Activated naive CD8-positive, alpha-beta T cell (primary cell): ENCODE measurements around the gene TNRC18.
"Not testable (repeated sequence)": the region's sequence is repeated elsewhere in the genome, so short reads cannot be mapped to it uniquely, and the experiment has no call there.

Experiments used
- H3K27ac Mint-ChIP-seq: one replicate; pipeline ENCODE4 v1.8.0; 2021; ENCODE audit warnings: mixed read lengths
- H3K27me3 Mint-ChIP-seq: one replicate; pipeline ENCODE4 v1.8.0; 2021; ENCODE audit warnings: mixed read lengths
- H3K36me3 Mint-ChIP-seq: one replicate; pipeline ENCODE4 v1.8.0; 2021; ENCODE audit warnings: mixed read lengths
- H3K4me1 Mint-ChIP-seq: one replicate; pipeline ENCODE4 v1.8.0; 2021; ENCODE audit warnings: low read depth, mixed read lengths
- H3K4me3 Mint-ChIP-seq: one replicate; pipeline ENCODE4 v1.8.0; 2021; ENCODE audit warnings: mild to moderate bottlenecking, mixed read lengths
- H3K9me3 Mint-ChIP-seq: one replicate; pipeline ENCODE4 v1.8.0; 2021; ENCODE audit warnings: low read depth, mixed read lengths

Gene TNRC18

GRCh38 chr7:5384618-5385017 lies 39.0 kb downstream of the TNRC18 start:
- Mint-ChIP-seq H3K27ac (no peak overlapping the region), H3K36me3 (peaks cover 2% of the 10 kb centered on the region), H3K4me3 (no peak overlapping the region), H3K4me1 (peaks cover 25% of the 10 kb centered on the region), H3K9me3 (no peaks in the 10 kb centered on the region), H3K27me3 (no peaks in the 10 kb centered on the region)

- Mint-ChIP-seq H3K9me3 (no peaks in the 10 kb centered on the region), H3K27me3 (no peaks in the 10 kb centered on the region), H3K27ac (no peak overlapping the region), H3K4me1 (peaks cover 25% of the 10 kb centered on the region), H3K4me3 (peak overlapping the region; percentile 46), H3K36me3 (peaks cover 2% of the 10 kb centered on the region)
These were observed 40.1 kb downstream of the TNRC18 start for GRCh38 chr7:5383314-5384098.

DNA sequence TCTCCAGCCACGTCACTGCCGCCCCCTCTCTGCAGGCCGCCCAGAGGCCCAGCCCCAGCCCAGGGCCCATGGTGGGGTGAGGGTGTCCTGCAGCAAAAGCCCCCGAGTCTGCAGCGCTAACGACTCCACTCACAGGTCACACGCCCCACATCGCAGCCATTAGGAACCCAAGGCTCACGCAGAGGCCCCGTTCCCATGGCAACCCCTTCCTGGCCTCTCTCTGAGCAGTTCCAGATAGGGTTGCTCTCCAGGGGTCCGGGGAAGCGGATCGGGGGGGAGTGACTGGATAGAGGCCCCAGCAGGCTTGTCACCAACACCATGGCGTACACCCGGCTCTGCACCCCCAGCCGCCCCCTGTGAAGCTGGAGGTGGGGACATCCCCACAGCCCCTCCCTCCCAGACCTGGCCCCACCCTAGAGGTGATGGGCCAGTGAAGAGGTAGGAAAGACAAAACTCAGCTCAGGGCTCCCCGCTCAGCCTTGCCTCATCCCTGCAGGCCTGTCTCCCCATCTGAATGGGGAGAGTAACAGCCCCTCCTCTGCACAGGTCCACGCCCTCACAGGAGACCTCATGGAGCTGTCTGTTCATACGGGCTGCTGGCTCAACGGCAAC lies 41.2 kb downstream of the TNRC18 start:
- Mint-ChIP-seq H3K4me3 (no peak overlapping the region), H3K9me3 (no peaks in the 10 kb centered on the region), H3K36me3 (peaks cover 4% of the 10 kb centered on the region), H3K27me3 (no peaks in the 10 kb centered on the region), H3K27ac (no peak overlapping the region), H3K4me1 (peaks cover 27% of the 10 kb centered on the region)

DNA sequence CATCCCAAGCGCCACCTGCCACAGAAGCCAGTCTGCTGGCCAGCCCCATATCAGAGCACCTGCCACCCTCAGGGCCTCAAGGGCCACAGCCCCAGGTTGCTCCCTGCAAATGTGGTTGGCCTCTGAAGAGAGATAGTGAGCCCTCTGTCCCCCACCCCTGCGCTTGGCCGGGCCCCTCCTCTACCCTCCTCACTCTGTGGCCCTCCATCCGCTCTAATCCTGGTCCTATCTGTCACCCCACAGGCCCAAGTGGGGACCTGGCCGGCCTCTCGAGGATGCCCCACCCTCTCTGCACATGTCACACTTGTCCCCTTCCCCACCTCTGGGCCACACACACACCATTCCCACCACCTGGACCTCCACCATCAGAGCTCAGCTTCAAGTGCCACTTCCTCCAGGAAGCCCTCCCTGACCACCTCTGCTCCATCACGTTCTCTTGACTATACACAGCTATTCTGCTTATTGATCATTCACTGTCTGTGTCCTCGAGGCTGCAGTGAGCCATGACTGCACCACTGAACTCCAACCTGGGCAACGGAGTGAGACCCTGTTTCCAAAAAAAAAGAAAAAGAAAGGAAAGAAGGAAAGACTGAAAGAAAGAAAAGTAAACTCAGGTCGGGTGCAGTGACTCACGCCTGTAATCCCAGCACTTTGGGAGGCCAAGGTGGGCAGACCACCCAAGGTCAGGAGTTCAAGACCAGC lies 42.4 kb downstream of the TNRC18 start:
- Mint-ChIP-seq H3K9me3 (no peaks in the 10 kb centered on the region), H3K27me3 (no peaks in the 10 kb centered on the region), H3K27ac (no peak overlapping the region), H3K36me3 (peaks cover 2% of the 10 kb centered on the region), H3K4me1 (peaks cover 23% of the 10 kb centered on the region), H3K4me3 (no peak overlapping the region)

DNA sequence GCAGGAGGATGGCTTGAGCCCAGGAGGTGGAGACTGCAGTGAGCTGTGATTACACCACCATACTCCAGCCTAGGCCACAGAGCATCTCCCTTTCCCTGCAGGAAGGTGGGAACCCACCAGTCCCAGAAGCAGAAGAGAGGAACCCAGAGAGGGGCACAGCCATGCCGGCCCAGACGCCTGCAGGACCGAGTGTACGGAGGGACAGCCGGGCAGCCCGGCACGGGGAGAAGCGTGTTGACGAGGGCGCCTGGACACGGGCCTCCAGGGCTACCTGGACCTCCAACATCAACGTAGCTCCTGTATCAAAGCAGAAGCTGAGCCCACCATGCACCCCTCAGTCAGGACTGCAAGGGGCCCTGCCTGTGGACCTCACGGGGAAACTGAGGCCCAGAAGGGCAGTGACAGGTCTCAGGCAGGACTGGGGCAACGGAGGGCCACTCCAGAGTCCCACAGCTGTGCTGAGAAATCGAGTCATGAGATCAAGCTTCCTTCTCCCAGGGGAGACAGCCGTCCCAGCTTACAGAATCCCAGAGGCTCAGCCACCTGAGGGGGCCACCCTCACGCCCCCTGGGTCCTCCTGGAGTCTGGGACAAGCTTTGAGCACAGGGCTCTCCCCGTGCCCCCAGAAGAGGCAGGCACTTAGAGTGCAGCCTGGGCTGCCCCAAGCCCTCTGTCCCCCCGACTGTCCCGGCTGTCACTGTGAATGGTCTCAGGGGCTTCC lies 43.1 kb downstream of the TNRC18 start:
- H3K36me3 Mint-ChIP-seq = peaks cover 2% of the 10 kb centered on the region
- H3K9me3 Mint-ChIP-seq = no peaks in the 10 kb centered on the region
- H3K27ac Mint-ChIP-seq = no peak overlapping the region
- peaks cover 23% of the 10 kb centered on the region for H3K4me1 Mint-ChIP-seq
- H3K27me3 Mint-ChIP-seq = no peaks in the 10 kb centered on the region
- no peak overlapping the region for H3K4me3 Mint-ChIP-seq

- no peaks in the 10 kb centered on the region for H3K27me3 Mint-ChIP-seq
- H3K27ac Mint-ChIP-seq = no peak overlapping the region
- peaks cover 2% of the 10 kb centered on the region for H3K36me3 Mint-ChIP-seq
- H3K9me3 Mint-ChIP-seq = no peaks in the 10 kb centered on the region
- H3K4me1 Mint-ChIP-seq = peaks cover 19% of the 10 kb centered on the region
- no peak overlapping the region for H3K4me3 Mint-ChIP-seq
These were observed 44.1 kb downstream of the TNRC18 start for GRCh38 chr7:5379546-5379945.

DNA sequence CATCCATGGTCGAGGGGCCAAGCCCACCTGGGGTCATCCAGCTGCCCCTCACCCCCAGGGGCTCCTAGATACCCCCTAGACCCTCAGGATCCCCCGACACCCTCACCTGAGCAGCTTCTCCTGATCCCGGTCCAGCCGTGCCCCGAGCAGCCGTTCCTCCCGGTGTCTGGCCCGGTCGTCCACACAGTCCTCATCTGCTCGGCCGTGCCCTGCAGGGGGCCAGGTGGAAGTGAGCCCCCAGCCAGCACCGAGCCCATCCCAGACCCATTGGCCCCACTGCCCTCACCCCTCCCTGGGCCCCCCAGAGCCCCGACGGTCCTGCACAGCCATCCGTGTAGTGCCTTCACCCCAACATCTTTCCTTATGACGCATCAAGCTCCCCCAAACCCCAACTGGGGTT lies 45.8 kb downstream of the TNRC18 start:
- Mint-ChIP-seq H3K4me3 (no peak overlapping the region), H3K27me3 (no peaks in the 10 kb centered on the region), H3K4me1 (peaks cover 8% of the 10 kb centered on the region), H3K27ac (no peak overlapping the region), H3K9me3 (no peaks in the 10 kb centered on the region), H3K36me3 (peaks cover 2% of the 10 kb centered on the region)

DNA sequence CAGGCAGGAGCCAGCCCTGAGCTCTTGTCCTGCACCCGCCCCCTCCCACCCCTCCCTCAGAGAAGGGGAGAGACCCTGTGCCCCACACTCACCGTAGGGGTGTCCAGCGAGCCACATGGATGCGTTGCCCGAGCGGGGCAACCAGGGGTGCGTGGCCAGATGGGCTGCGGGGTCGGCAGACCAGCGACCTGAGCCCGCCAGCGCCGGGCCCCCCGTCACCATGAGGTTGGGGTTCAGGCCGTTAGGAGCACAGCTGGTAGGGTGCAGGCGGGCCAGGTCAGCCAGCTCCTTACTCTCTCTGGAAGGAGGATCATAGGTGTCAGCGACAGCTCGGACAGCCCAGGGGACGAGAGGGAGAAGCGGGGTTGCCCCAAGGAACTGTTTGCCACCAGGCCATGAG lies 46.4 kb downstream of the TNRC18 start:
- peaks cover 2% of the 10 kb centered on the region for H3K36me3 Mint-ChIP-seq
- no peaks in the 10 kb centered on the region for H3K27me3 Mint-ChIP-seq
- no peaks in the 10 kb centered on the region for H3K9me3 Mint-ChIP-seq
- peaks cover 6% of the 10 kb centered on the region for H3K4me1 Mint-ChIP-seq
- H3K4me3 Mint-ChIP-seq = no peak overlapping the region
- no peak overlapping the region for H3K27ac Mint-ChIP-seq

- H3K27ac Mint-ChIP-seq = no peak overlapping the region
- peaks cover 2% of the 10 kb centered on the region for H3K4me1 Mint-ChIP-seq
- no peaks in the 10 kb centered on the region for H3K9me3 Mint-ChIP-seq
- H3K36me3 Mint-ChIP-seq = peaks cover 2% of the 10 kb centered on the region
- no peak overlapping the region for H3K4me3 Mint-ChIP-seq
- no peaks in the 10 kb centered on the region for H3K27me3 Mint-ChIP-seq
These were observed 47.7 kb downstream of the TNRC18 start for GRCh38 chr7:5375925-5376324.

DNA sequence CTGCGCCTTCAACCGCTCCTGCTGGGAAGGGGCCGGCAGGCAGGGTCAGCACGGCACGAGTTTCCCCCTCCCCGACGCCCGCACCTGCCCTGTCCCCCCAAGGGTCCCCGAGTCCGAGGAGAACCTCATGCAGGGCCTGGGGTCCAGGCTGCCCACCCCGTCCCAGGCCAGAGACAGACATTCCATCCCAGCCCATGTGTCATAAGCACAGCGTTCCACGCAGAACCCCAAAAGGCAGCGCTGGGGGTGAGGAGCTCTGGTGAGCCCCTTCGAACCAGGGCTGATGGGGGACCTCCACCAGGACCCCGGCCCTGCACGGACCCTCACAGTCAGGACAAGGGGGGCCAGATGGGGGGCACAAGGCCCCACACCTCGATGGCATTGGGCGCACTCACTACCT lies 49.2 kb downstream of the TNRC18 start:
- Mint-ChIP-seq H3K4me3 (no peak overlapping the region), H3K27me3 (no peaks in the 10 kb centered on the region), H3K27ac (no peak overlapping the region), H3K4me1 (peaks cover 2% of the 10 kb centered on the region), H3K9me3 (no peaks in the 10 kb centered on the region), H3K36me3 (peaks cover 4% of the 10 kb centered on the region)

GRCh38 chr7:5373300-5373699 lies 50.3 kb downstream of the TNRC18 start:
- no peaks in the 10 kb centered on the region for H3K27me3 Mint-ChIP-seq
- no peak overlapping the region for H3K4me3 Mint-ChIP-seq
- H3K36me3 Mint-ChIP-seq = peaks cover 4% of the 10 kb centered on the region
- H3K9me3 Mint-ChIP-seq = no peaks in the 10 kb centered on the region
- peaks cover 2% of the 10 kb centered on the region for H3K4me1 Mint-ChIP-seq
- H3K27ac Mint-ChIP-seq = no peak overlapping the region

- Mint-ChIP-seq H3K27me3 (no peaks in the 10 kb centered on the region), H3K9me3 (no peaks in the 10 kb centered on the region), H3K4me1 (peaks cover 2% of the 10 kb centered on the region), H3K27ac (no peak overlapping the region), H3K4me3 (no peak overlapping the region), H3K36me3 (peaks cover 3% of the 10 kb centered on the region)
These were observed 52.9 kb downstream of the TNRC18 start for GRCh38 chr7:5370454-5371353.

DNA sequence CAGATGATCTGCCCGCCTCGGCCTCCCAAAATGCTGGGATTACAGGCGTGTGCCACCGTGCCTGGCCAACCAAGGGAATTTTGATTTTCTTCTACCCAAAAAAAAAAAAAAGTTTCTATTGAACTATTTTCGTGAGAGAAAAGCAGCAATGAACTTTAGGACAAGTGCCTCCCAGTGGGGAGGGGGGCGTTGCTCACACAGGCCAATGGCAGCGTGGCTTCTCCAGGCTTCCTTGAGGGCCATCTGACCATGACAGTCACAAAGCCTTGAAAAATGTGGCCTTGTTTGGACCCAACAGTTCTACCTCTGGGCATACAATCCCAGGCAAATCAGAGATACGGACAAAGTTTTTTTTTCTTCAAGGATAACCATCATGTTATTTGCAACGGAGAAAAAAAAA lies 56.0 kb downstream of the TNRC18 start:
- Mint-ChIP-seq H3K36me3 (peaks cover 3% of the 10 kb centered on the region), H3K4me1 (peaks cover 2% of the 10 kb centered on the region), H3K4me3 (no peak overlapping the region), H3K27ac (no peak overlapping the region), H3K27me3 (no peaks in the 10 kb centered on the region), H3K9me3 (no peaks in the 10 kb centered on the region)

DNA sequence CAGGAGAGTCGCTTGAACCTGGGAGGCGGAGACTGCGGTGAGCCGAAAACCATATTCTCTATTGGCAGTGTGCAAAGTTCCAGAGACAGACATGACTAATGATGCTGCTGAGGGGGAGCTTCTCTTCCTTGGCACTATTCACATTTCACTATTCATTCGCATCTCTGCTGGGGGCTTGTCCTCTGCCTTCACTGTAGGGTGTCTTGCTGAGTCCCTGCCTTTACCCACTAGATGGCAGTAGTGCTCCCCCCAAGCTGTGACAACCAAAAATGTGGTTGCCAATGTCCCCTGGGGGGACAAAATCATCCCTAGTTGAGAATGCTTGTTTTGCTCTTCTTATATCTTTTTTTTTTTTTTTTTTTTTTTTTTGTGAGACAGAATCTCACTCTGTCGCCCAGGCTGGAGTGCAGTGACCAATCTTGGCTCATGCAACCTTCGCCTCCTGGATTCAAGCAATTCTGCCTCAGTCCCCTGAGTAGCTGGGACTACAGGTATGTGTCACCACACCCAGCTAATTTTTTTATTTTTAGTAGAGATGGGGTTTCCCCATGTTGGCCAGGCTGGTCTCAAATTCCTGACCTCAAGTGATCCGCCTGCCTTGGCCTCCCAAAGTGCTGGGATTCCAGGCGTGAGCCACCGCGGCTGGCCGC lies 57.5 kb downstream of the TNRC18 start:
- not testable (repeated sequence) for H3K36me3 Mint-ChIP-seq, H3K27me3 Mint-ChIP-seq, H3K4me1 Mint-ChIP-seq, H3K4me3 Mint-ChIP-seq, H3K27ac Mint-ChIP-seq, H3K9me3 Mint-ChIP-seq
